Chondrocyte (in vitro differentiated cells): ENCODE results near the gene CERS5. TPM values are rescaled to one million over a fixed set of nuclear protein-coding genes. Genes with fewer than 3 reads are reported as not detected.
"Not testable (repeated sequence)": the region's sequence is repeated elsewhere in the genome, so short reads cannot be mapped to it uniquely, and the experiment has no call there.

ENCODE experiments used
- DNase-seq: peaks from one replicate; pipeline ENCODE4 v3.0.0; 2021; ENCODE audit warnings: mixed read lengths, low spot score
- H3K27ac Mint-ChIP-seq: one replicate; pipeline ENCODE4 v1.8.0; 2021; ENCODE audit warnings: mild to moderate bottlenecking, moderate library complexity, mixed read lengths; ENCODE audit not compliant: unreplicated experiment
- H3K27me3 Mint-ChIP-seq: 2 replicates; pipeline ENCODE4 v1.8.0; 2021; ENCODE audit warnings: low read depth, mixed read lengths
- H3K36me3 Mint-ChIP-seq: 2 replicates; pipeline ENCODE4 v1.8.0; 2021; ENCODE audit warnings: low read depth, mixed read lengths
- H3K4me1 Mint-ChIP-seq: 2 replicates; pipeline ENCODE4 v1.8.0; 2021; ENCODE audit warnings: low read depth, mild to moderate bottlenecking, mixed read lengths
- H3K4me3 Mint-ChIP-seq: one replicate; pipeline ENCODE4 v1.8.0; 2021; ENCODE audit warnings: mild to moderate bottlenecking, moderate library complexity, mixed read lengths; ENCODE audit not compliant: unreplicated experiment
- H3K9me3 Mint-ChIP-seq: 2 replicates; pipeline ENCODE4 v1.8.0; 2021; ENCODE audit warnings: low read depth, mixed read lengths
- CTCF ChIP-seq: fragments of 200-600 bp; sonication (generic); IDR thresholded peaks from 2 replicates; pipeline ENCODE4 v1.5.0; 2021; ENCODE audit warnings: antibody characterized with exemption, mild to moderate bottlenecking, moderate library complexity
- total RNA-seq: library from RNA; stranded (reverse); gene quantifications from 3 replicates; pipeline ENCODE4 v1.2.1, GENCODE V29; 2021

Gene CERS5
- total RNA-seq, 1 donor from 2014 or later: 80.9 TPM

- no peak for TF ChIP-seq CTCF
- Mint-ChIP-seq H3K4me3 (no peak overlapping the region), H3K27ac (peak overlapping the region; percentile 7), H3K36me3 (no peaks in the 10 kb centered on the region), H3K9me3 (no peaks in the 10 kb centered on the region), H3K4me1 (peaks cover 10% of the 10 kb centered on the region), H3K27me3 (no peaks in the 10 kb centered on the region)
- DNase-seq: no peak
These were observed 16.0 kb downstream of the CERS5 start for GRCh38 chr12:50151047-50151687.

- Mint-ChIP-seq H3K27ac (no peak overlapping the region), H3K4me3 (no peak overlapping the region), H3K36me3 (no peaks in the 10 kb centered on the region), H3K27me3 (no peaks in the 10 kb centered on the region), H3K9me3 (no peaks in the 10 kb centered on the region), H3K4me1 (peaks cover 20% of the 10 kb centered on the region)
- no peak for TF ChIP-seq CTCF
- no peak for DNase-seq
These were observed 17.9 kb downstream of the CERS5 start for GRCh38 chr12:50149311-50149710.

GRCh38 chr12:50148011-50148410, 19.2 kb downstream of the CERS5 start:
- not testable (repeated sequence) for H3K27me3 Mint-ChIP-seq, H3K27ac Mint-ChIP-seq, H3K36me3 Mint-ChIP-seq, H3K9me3 Mint-ChIP-seq, DNase-seq, H3K4me3 Mint-ChIP-seq
- peaks cover 20% of the 10 kb centered on the region for H3K4me1 Mint-ChIP-seq

- H3K9me3 Mint-ChIP-seq: no peaks in the 10 kb centered on the region
- H3K27me3 Mint-ChIP-seq: no peaks in the 10 kb centered on the region
- no peak for TF ChIP-seq CTCF
- H3K4me3 Mint-ChIP-seq: no peak overlapping the region
- peaks cover 20% of the 10 kb centered on the region for H3K4me1 Mint-ChIP-seq
- H3K27ac Mint-ChIP-seq: no peak overlapping the region
- DNase-seq: no peak
- H3K36me3 Mint-ChIP-seq: no peaks in the 10 kb centered on the region
These were observed 19.9 kb downstream of the CERS5 start for GRCh38 chr12:50147281-50147680.

GRCh38 chr12:50145439-50145838, 21.7 kb downstream of the CERS5 start:
- H3K4me3 Mint-ChIP-seq: no peak overlapping the region
- peaks cover 12% of the 10 kb centered on the region for H3K4me1 Mint-ChIP-seq
- no peak overlapping the region for H3K27ac Mint-ChIP-seq
- peaks cover 7% of the 10 kb centered on the region for H3K36me3 Mint-ChIP-seq
- no peak for DNase-seq
- H3K9me3 Mint-ChIP-seq: no peaks in the 10 kb centered on the region
- no peak for TF ChIP-seq CTCF
- no peaks in the 10 kb centered on the region for H3K27me3 Mint-ChIP-seq

GRCh38 chr12:50142993-50143392, 24.2 kb downstream of the CERS5 start:
- peaks cover 13% of the 10 kb centered on the region for H3K36me3 Mint-ChIP-seq
- peaks cover 10% of the 10 kb centered on the region for H3K4me1 Mint-ChIP-seq
- H3K27ac Mint-ChIP-seq: no peak overlapping the region
- no peak for TF ChIP-seq CTCF
- no peaks in the 10 kb centered on the region for H3K27me3 Mint-ChIP-seq
- no peak for DNase-seq
- no peaks in the 10 kb centered on the region for H3K9me3 Mint-ChIP-seq
- no peak overlapping the region for H3K4me3 Mint-ChIP-seq
